Measurements from ENCODE around the gene MAP3K20.
A peak's percentile ranks its signal among the peaks of the same experiment; 100 is the strongest.
"Not testable (repeated sequence)": the region's sequence is repeated elsewhere in the genome, so short reads cannot be mapped to it uniquely, and the experiment has no call there.

MAP3K20 gene

GRCh38 chr2:173160618-173161017 is 85.0 kb downstream of the MAP3K20 start:
- H3K79me2 ChIP-seq (ENCODE audit: control insufficient read depth, insufficient read depth, low read length, unreplicated experiment) = peaks cover 42% of the 10 kb centered on the region
- peak overlapping the region; percentile 97 for H3K27ac ChIP-seq (ENCODE audit: low read depth, low read length)
- peak overlapping the region; percentile 64 for H3K4me3 ChIP-seq (ENCODE audit: low read depth, low read length)

GRCh38 chr2:173161040-173161439 is 85.4 kb downstream of the MAP3K20 start:
- Histone ChIP-seq H3K4me1 (ENCODE audit: control insufficient read depth, insufficient read depth, low read length, unreplicated experiment) (peaks cover 34% of the 10 kb centered on the region), H2AFZ (ENCODE audit: low read length, unreplicated experiment) (no peak overlapping the region), H3K27me3 (ENCODE audit: insufficient read depth, low read length) (no peaks in the 10 kb centered on the region), H3K79me2 (ENCODE audit: control insufficient read depth, insufficient read depth, low read length, unreplicated experiment) (peaks cover 46% of the 10 kb centered on the region), H3K36me3 (ENCODE audit: insufficient read depth, low read length) (no peaks in the 10 kb centered on the region), H3K27ac (ENCODE audit: low read depth, low read length) (peak overlapping the region; percentile 97), H3K4me3 (ENCODE audit: low read depth, low read length) (peak overlapping the region; percentile 64)

More at GRCh38 chr2:173160618-173161017, 85.0 kb downstream of the MAP3K20 start:
- H3K36me3 ChIP-seq (ENCODE audit: insufficient read depth, low read length) = no peaks in the 10 kb centered on the region
- H3K27me3 ChIP-seq (ENCODE audit: insufficient read depth, low read length) = no peaks in the 10 kb centered on the region
- no peak overlapping the region for H2AFZ ChIP-seq (ENCODE audit: low read length, unreplicated experiment)
- H3K4me1 ChIP-seq (ENCODE audit: control insufficient read depth, insufficient read depth, low read length, unreplicated experiment) = peaks cover 34% of the 10 kb centered on the region

GRCh38 chr2:173161507-173161906 is 85.9 kb downstream of the MAP3K20 start:
- Histone ChIP-seq H3K4me3 (ENCODE audit: low read depth, low read length) (peak overlapping the region; percentile 64; the same call in 1 of the 2 replicates), H3K4me1 (ENCODE audit: control insufficient read depth, insufficient read depth, low read length, unreplicated experiment) (peaks cover 34% of the 10 kb centered on the region), H2AFZ (ENCODE audit: low read length, unreplicated experiment) (no peak overlapping the region), H3K27me3 (ENCODE audit: insufficient read depth, low read length) (no peaks in the 10 kb centered on the region), H3K36me3 (ENCODE audit: insufficient read depth, low read length) (no peaks in the 10 kb centered on the region), H3K27ac (ENCODE audit: low read depth, low read length) (peak overlapping the region; percentile 97), H3K79me2 (ENCODE audit: control insufficient read depth, insufficient read depth, low read length, unreplicated experiment) (peaks cover 48% of the 10 kb centered on the region)

- H3K27ac ChIP-seq (ENCODE audit: low read depth, low read length); H3K4me3 ChIP-seq (ENCODE audit: low read depth, low read length); H3K36me3 ChIP-seq (ENCODE audit: insufficient read depth, low read length); H3K27me3 ChIP-seq (ENCODE audit: insufficient read depth, low read length); H2AFZ ChIP-seq (ENCODE audit: low read length, unreplicated experiment): not testable (repeated sequence)
- H3K79me2 ChIP-seq (ENCODE audit: control insufficient read depth, insufficient read depth, low read length, unreplicated experiment) = peaks cover 43% of the 10 kb centered on the region
- peaks cover 30% of the 10 kb centered on the region for H3K4me1 ChIP-seq (ENCODE audit: control insufficient read depth, insufficient read depth, low read length, unreplicated experiment)
These were observed 87.7 kb downstream of the MAP3K20 start for GRCh38 chr2:173163357-173163756.

- no peaks in the 10 kb centered on the region for H3K36me3 ChIP-seq (ENCODE audit: insufficient read depth, low read length)
- H3K27ac ChIP-seq (ENCODE audit: low read depth, low read length) = no peak overlapping the region
- H3K4me3 ChIP-seq (ENCODE audit: low read depth, low read length) = no peak overlapping the region
- peaks cover 43% of the 10 kb centered on the region for H3K79me2 ChIP-seq (ENCODE audit: control insufficient read depth, insufficient read depth, low read length, unreplicated experiment)
- H2AFZ ChIP-seq (ENCODE audit: low read length, unreplicated experiment) = no peak overlapping the region
- peaks cover 21% of the 10 kb centered on the region for H3K4me1 ChIP-seq (ENCODE audit: control insufficient read depth, insufficient read depth, low read length, unreplicated experiment)
- H3K27me3 ChIP-seq (ENCODE audit: insufficient read depth, low read length) = no peaks in the 10 kb centered on the region
These were observed 88.8 kb downstream of the MAP3K20 start for GRCh38 chr2:173164396-173164795.

GRCh38 chr2:173165443-173166238 is 90.0 kb downstream of the MAP3K20 start:
- no peak overlapping the region for H3K27ac ChIP-seq (ENCODE audit: low read depth, low read length)
- H2AFZ ChIP-seq (ENCODE audit: low read length, unreplicated experiment) = no peak overlapping the region

GRCh38 chr2:173171321-173171720 is 95.7 kb downstream of the MAP3K20 start:
- no peak overlapping the region for H3K27ac ChIP-seq (ENCODE audit: low read depth, low read length)
- peaks cover 7% of the 10 kb centered on the region for H3K79me2 ChIP-seq (ENCODE audit: control insufficient read depth, insufficient read depth, low read length, unreplicated experiment)

More at GRCh38 chr2:173165443-173166238, 90.0 kb downstream of the MAP3K20 start:
- H3K27me3 ChIP-seq (ENCODE audit: insufficient read depth, low read length) = no peaks in the 10 kb centered on the region
- peaks cover 40% of the 10 kb centered on the region for H3K79me2 ChIP-seq (ENCODE audit: control insufficient read depth, insufficient read depth, low read length, unreplicated experiment)
- no peaks in the 10 kb centered on the region for H3K36me3 ChIP-seq (ENCODE audit: insufficient read depth, low read length)
- peaks cover 11% of the 10 kb centered on the region for H3K4me1 ChIP-seq (ENCODE audit: control insufficient read depth, insufficient read depth, low read length, unreplicated experiment)
- no peak overlapping the region for H3K4me3 ChIP-seq (ENCODE audit: low read depth, low read length)

GRCh38 chr2:173171924-173172643 is 96.4 kb downstream of the MAP3K20 start:
- Histone ChIP-seq H3K27me3 (ENCODE audit: insufficient read depth, low read length) (no peaks in the 10 kb centered on the region), H3K79me2 (ENCODE audit: control insufficient read depth, insufficient read depth, low read length, unreplicated experiment) (peaks cover 7% of the 10 kb centered on the region), H3K4me3 (ENCODE audit: low read depth, low read length) (no peak overlapping the region), H3K4me1 (ENCODE audit: control insufficient read depth, insufficient read depth, low read length, unreplicated experiment) (peaks cover 2% of the 10 kb centered on the region), H2AFZ (ENCODE audit: low read length, unreplicated experiment) (no peak overlapping the region), H3K27ac (ENCODE audit: low read depth, low read length) (no peak overlapping the region), H3K36me3 (ENCODE audit: insufficient read depth, low read length) (no peaks in the 10 kb centered on the region)

More at GRCh38 chr2:173171321-173171720, 95.7 kb downstream of the MAP3K20 start:
- Histone ChIP-seq H3K4me1 (ENCODE audit: control insufficient read depth, insufficient read depth, low read length, unreplicated experiment) (peaks cover 2% of the 10 kb centered on the region), H3K4me3 (ENCODE audit: low read depth, low read length) (no peak overlapping the region), H3K27me3 (ENCODE audit: insufficient read depth, low read length) (no peaks in the 10 kb centered on the region), H3K36me3 (ENCODE audit: insufficient read depth, low read length) (no peaks in the 10 kb centered on the region), H2AFZ (ENCODE audit: low read length, unreplicated experiment) (no peak overlapping the region)

- not testable (repeated sequence) for H3K79me2 ChIP-seq (ENCODE audit: control insufficient read depth, insufficient read depth, low read length, unreplicated experiment); H3K36me3 ChIP-seq (ENCODE audit: insufficient read depth, low read length); H3K4me1 ChIP-seq (ENCODE audit: control insufficient read depth, insufficient read depth, low read length, unreplicated experiment); H3K4me3 ChIP-seq (ENCODE audit: low read depth, low read length); H3K27me3 ChIP-seq (ENCODE audit: insufficient read depth, low read length); H3K27ac ChIP-seq (ENCODE audit: low read depth, low read length); H2AFZ ChIP-seq (ENCODE audit: low read length, unreplicated experiment)
These were observed 98.7 kb downstream of the MAP3K20 start for GRCh38 chr2:173174339-173174738.

GRCh38 chr2:173175222-173175621 is 99.6 kb downstream of the MAP3K20 start:
- no peak overlapping the region for H3K4me3 ChIP-seq (ENCODE audit: low read depth, low read length)
- H2AFZ ChIP-seq (ENCODE audit: low read length, unreplicated experiment) = no peak overlapping the region
- no peaks in the 10 kb centered on the region for H3K27me3 ChIP-seq (ENCODE audit: insufficient read depth, low read length)
- peaks cover 2% of the 10 kb centered on the region for H3K4me1 ChIP-seq (ENCODE audit: control insufficient read depth, insufficient read depth, low read length, unreplicated experiment)
- no peaks in the 10 kb centered on the region for H3K36me3 ChIP-seq (ENCODE audit: insufficient read depth, low read length)
- peaks cover 7% of the 10 kb centered on the region for H3K79me2 ChIP-seq (ENCODE audit: control insufficient read depth, insufficient read depth, low read length, unreplicated experiment)
- H3K27ac ChIP-seq (ENCODE audit: low read depth, low read length) = no peak overlapping the region
